Endothelial cell of umbilical vein (primary cell): ENCODE measurements around the gene WDFY3. TPM values are rescaled to one million over a fixed set of nuclear protein-coding genes. Genes with fewer than 3 reads are reported as not detected.

Experiments
- BruUV-seq: library from RNA; stranded (reverse); fragments of 400-500 nt; replicated peaks from 2 replicates; lab custom pipeline; 2021; lab: Mats Ljungman, UMichigan
- CTCF ChIA-PET: fragments of 300-600, 350-600 bp; sonication (Branson Sonifier 250); formaldehyde crosslinking; loops from one replicate; lab custom pipeline; 2021; ENCODE audit warnings: antibody characterized with exemption, inconsistent platforms; lab: Charles Lee
- POLR2A ChIA-PET: fragments of 300-600, 350-600 bp; sonication (Branson Sonifier 250); formaldehyde crosslinking; loops from one replicate; lab custom pipeline; 2021; ENCODE audit warnings: antibody characterized with exemption, inconsistent platforms; lab: Charles Lee
- DNase-seq: peaks from one replicate; pipeline ENCODE4 v3.0.0-alpha.2; 2011; ENCODE audit warnings: low read depth, low spot score
- FAIRE-seq: peaks from 2 replicates; lab custom pipeline; 2011; peaks lifted over from hg19 to GRCh38; lab: Jason Lieb, UNC
- H2AFZ ChIP-seq: 2 replicates; pipeline ENCODE4 v1.6.0; 2012; ENCODE audit warnings: low read depth, low read length, control low read depth, inconsistent platforms
- H3K27ac ChIP-seq: 2 replicates; pipeline ENCODE4 v1.5.1; 2011; ENCODE audit warnings: low read depth, mild to moderate bottlenecking, control low read depth, low read length, moderate library complexity; ENCODE audit not compliant: insufficient read depth
- H3K27me3 ChIP-seq, 2 experiments: 2 replicates each; pipeline versions ENCODE4 v1.6.0 to v1.6.1; 2011; ENCODE audit warnings: low read length in 2 of 2, mixed read lengths in 1 of 2; ENCODE audit not compliant: control insufficient read depth in 2 of 2, insufficient read depth in 2 of 2
- H3K36me3 ChIP-seq, 2 experiments: 2 replicates in 1 of 2; 3 replicates in 1 of 2; pipeline ENCODE4 v1.5.1; 2011; ENCODE audit warnings: low read length in 2 of 2, mild to moderate bottlenecking in 1 of 2, moderate library complexity in 1 of 2; ENCODE audit not compliant: control insufficient read depth in 2 of 2, insufficient read depth in 2 of 2; ENCODE audit errors: extremely low read depth in 1 of 2
- H3K4me1 ChIP-seq: 3 replicates; pipeline ENCODE4 v1.5.1; 2011; ENCODE audit warnings: mild to moderate bottlenecking, low read length; ENCODE audit not compliant: control insufficient read depth, insufficient read depth; ENCODE audit errors: extremely low read depth
- H3K4me2 ChIP-seq: 2 replicates; pipeline ENCODE4 v1.6.1; 2011; ENCODE audit warnings: low read length, control low read depth, mixed read lengths; ENCODE audit not compliant: insufficient read depth
- H3K4me3 ChIP-seq, 3 experiments: fragments of 200-600 bp in 1 of 3; sonication (generic), shearing (Covaris generic) in 1 of 3; replicated peaks in 1 of 3; 2 replicates each; pipeline ENCODE4 v1.5.1; 2011 to 2016; ENCODE audit warnings: control low read depth in 3 of 3, low read length in 3 of 3, mild to moderate bottlenecking in 2 of 3, inconsistent platforms in 1 of 3, low read depth in 1 of 3, moderate library complexity in 1 of 3; ENCODE audit not compliant: insufficient read depth in 1 of 3
- H3K79me2 ChIP-seq: 2 replicates; pipeline ENCODE4 v1.6.0; 2012; ENCODE audit warnings: low read length, inconsistent platforms; ENCODE audit not compliant: control insufficient read depth, insufficient read depth
- H3K9ac ChIP-seq: replicated peaks from 2 replicates; pipeline ENCODE3; 2011; ENCODE audit warnings: low read length, control low read depth; ENCODE audit not compliant: insufficient read depth; ENCODE audit errors: extremely low read depth
- H3K9me1 ChIP-seq: replicated peaks from 3 replicates; pipeline ENCODE4 v1.6.0; 2011; ENCODE audit warnings: mild to moderate bottlenecking, low read length; ENCODE audit not compliant: control insufficient read depth, insufficient read depth; ENCODE audit errors: extremely low read depth
- H3K9me3 ChIP-seq: replicated peaks from 2 replicates; pipeline ENCODE4 v1.5.1; 2012; ENCODE audit warnings: low read length, inconsistent platforms; ENCODE audit not compliant: control insufficient read depth, insufficient read depth
- H4K20me1 ChIP-seq: replicated peaks from 2 replicates; pipeline ENCODE3; 2011; ENCODE audit warnings: mild to moderate bottlenecking, low read length; ENCODE audit not compliant: control insufficient read depth, insufficient read depth; ENCODE audit errors: extremely low read depth
- EZH2 ChIP-seq: IDR thresholded peaks from 2 replicates; pipeline ENCODE4 v1.6.1; 2012; ENCODE audit warnings: borderline replicate concordance, low read depth, mild to moderate bottlenecking, moderate library complexity, low read length, inconsistent platforms; ENCODE audit not compliant: severe bottlenecking
- FOS ChIP-seq: IDR thresholded peaks from 2 replicates; pipeline ENCODE4 v1.6.1; 2011; ENCODE audit warnings: mild to moderate bottlenecking, low read length, moderate library complexity, borderline replicate concordance; ENCODE audit not compliant: insufficient read depth
- GATA2 ChIP-seq: IDR thresholded peaks from 2 replicates; pipeline ENCODE4 v1.7.0; 2011; ENCODE audit warnings: low read depth, mild to moderate bottlenecking, moderate library complexity, mixed read lengths, low read length; ENCODE audit not compliant: insufficient read length, insufficient read depth
- JUN ChIP-seq: IDR thresholded peaks from 2 replicates; pipeline ENCODE4 v1.6.1; 2011; ENCODE audit warnings: borderline replicate concordance, low read depth; ENCODE audit not compliant: insufficient read length, insufficient read depth
- MYC ChIP-seq: IDR thresholded peaks from one replicate; pipeline ENCODE4 v1.6.1; 2011; ENCODE audit warnings: mild to moderate bottlenecking, low read depth, low read length
- POLR2A ChIP-seq: IDR thresholded peaks from 2 replicates; pipeline ENCODE4 v1.6.1; 2012; ENCODE audit warnings: low read depth, mild to moderate bottlenecking, control low read depth, low read length
- POLR2AphosphoS5 ChIP-seq: IDR thresholded peaks from 2 replicates; pipeline ENCODE4 v1.6.1; 2012; ENCODE audit warnings: low read depth, mild to moderate bottlenecking, control low read depth, low read length, moderate library complexity; ENCODE audit not compliant: insufficient read depth
- dilution Hi-C: fragments of 300-500 bp; cut with MboI; formaldehyde crosslinking; loops from one replicate; pipeline ENCODE4 v1.15.0; 2019; ENCODE audit warnings: low sequenced_read_pairs; ENCODE audit not compliant: extremely low pct_ligation_motif_present
- intact Hi-C: fragments of 100-400 bp; cut with micrococcal nuclease; formaldehyde crosslinking; loops from one replicate; pipeline ENCODE4 v1.10.0; 2022
- polyA plus RNA-seq, 4 experiments: library from polyadenylated mRNA; depleted of rRNA in 3 of 4; stranded (reverse) in 3 of 4; unstranded in 1 of 4; fragments of >200 nt; gene quantifications; 2 replicates each; pipeline versions ENCODE4 v1.2.1 to v1.2.3, GENCODE V29; 2011 to 2012; ENCODE audit warnings: missing spikeins in 1 of 4
- total RNA-seq: library from RNA; stranded (reverse); gene quantifications from 2 replicates; pipeline ENCODE4 v1.2.3, GENCODE V29; 2021
- TF ChIP-seq, protein P1 (sequence below): IDR thresholded peaks from 2 replicates; pipeline ENCODE4 v1.6.1; 2011; ENCODE audit not compliant: insufficient read depth, insufficient read length
- TF ChIP-seq, protein P2 (sequence below), 2 donors: IDR thresholded peaks; 1 replicate in 1 of 2; 2 replicates in 1 of 2; pipeline ENCODE4 v1.5.1; 2011; ENCODE audit warnings: low read length in 2 of 2, mild to moderate bottlenecking in 2 of 2, moderate library complexity in 2 of 2, control low read depth in 1 of 2, inconsistent platforms in 1 of 2, low read depth in 1 of 2; ENCODE audit not compliant: insufficient read depth in 1 of 2; ENCODE audit errors: extremely low read depth in 1 of 2

WDFY3 gene
- total and polyA plus RNA-seq, 2 donors (not counting 3 experiments of a cell fraction or from before 2014, with no cell fraction given) = 37.0 to 113 TPM

DNA sequence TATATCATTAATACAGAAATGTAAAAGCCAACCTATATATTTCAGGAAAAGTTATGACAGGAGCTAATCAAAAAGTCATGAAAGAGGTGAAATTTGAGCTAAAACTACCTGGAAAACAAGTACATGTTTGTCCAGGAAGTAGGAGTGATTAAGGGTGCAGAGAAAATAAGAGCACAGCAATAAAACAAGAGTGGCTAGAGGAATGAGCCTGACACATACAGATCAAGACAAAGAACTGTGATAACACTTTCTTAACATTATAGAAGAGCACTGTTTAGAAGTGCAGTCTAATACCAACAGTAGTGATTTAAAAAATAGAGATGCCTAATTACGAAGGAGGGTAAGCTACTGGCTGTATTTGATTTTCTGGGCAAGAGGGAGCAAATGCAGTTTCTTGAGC is 125.1 kb downstream of the WDFY3 start:
- peaks cover 37% of the 10 kb centered on the region for H3K79me2 ChIP-seq
- intact Hi-C loops = no loop called here
- peak; percentile 22 for DNase-seq
- peaks cover 4% of the 10 kb centered on the region for H3K4me1 ChIP-seq
- no TSS peak for BruUV-seq
- dilution Hi-C loops = no loop called here
- H3K27ac ChIP-seq = no peak overlapping the region
- H3K9me3 ChIP-seq = no peaks in the 10 kb centered on the region
- CTCF ChIA-PET = interaction anchor here (0.6 kb wide), 2 partner anchors 12 to 91 kb away, joined by 3 read pairs; no protein-coding TSS in a partner anchor
- POLR2A ChIA-PET = no interaction called here
- no peak for TF ChIP-seq GATA2
- no peak for TF ChIP-seq EZH2
- no peak for TF ChIP-seq POLR2A
- no peak overlapping the region for H3K4me3 ChIP-seq
- no peaks in the 10 kb centered on the region for H4K20me1 ChIP-seq
- H3K27me3 ChIP-seq = no peaks in the 10 kb centered on the region
- FAIRE-seq = no peak
- H3K9ac ChIP-seq = no peak overlapping the region
- no peaks in the 10 kb centered on the region for H3K9me1 ChIP-seq
- peaks cover 0 to 8% of the 10 kb centered on the region in 2 experiments for H3K36me3 ChIP-seq
- H2AFZ ChIP-seq = no peak overlapping the region
- H3K4me2 ChIP-seq = no peak overlapping the region

DNA sequence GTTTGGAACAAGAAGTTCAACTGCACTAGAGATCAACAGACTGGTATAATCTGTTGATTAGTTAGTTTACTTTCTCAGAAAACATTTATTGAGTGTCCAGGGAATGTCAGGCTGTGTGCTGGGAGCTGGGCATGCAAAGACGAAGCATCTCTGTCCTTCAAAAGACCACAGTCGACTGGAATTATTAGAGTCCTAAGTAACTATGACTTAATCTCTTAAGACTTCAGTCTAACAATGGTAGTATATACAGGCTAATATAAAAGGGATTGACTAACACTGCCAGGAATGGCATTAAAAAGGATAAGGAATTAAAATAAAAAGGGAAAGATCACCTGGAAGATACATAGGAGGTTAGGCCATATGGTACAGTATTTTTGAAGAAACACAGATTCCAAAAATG is 128.7 kb downstream of the WDFY3 start:
- Histone ChIP-seq H3K4me1 (peaks cover 4% of the 10 kb centered on the region), H3K9ac (no peak overlapping the region), H3K9me1 (no peaks in the 10 kb centered on the region), H3K27me3 (no peaks in the 10 kb centered on the region), H3K4me3 (no peak overlapping the region), H3K9me3 (no peaks in the 10 kb centered on the region), H3K4me2 (no peak overlapping the region), H4K20me1 (no peaks in the 10 kb centered on the region), H3K79me2 (peaks cover 30% of the 10 kb centered on the region), H2AFZ (no peak overlapping the region), H3K27ac (no peak overlapping the region), H3K36me3 (peaks cover 0 to 15% of the 10 kb centered on the region in 2 experiments)
- TF ChIP-seq JUN = no peak
- TF ChIP-seq EZH2 = no peak
- TF ChIP-seq GATA2 = no peak
- TF ChIP-seq, protein P1, sequence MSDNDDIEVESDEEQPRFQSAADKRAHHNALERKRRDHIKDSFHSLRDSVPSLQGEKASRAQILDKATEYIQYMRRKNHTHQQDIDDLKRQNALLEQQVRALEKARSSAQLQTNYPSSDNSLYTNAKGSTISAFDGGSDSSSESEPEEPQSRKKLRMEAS = no peak
- no peak for TF ChIP-seq MYC
- TF ChIP-seq POLR2AphosphoS5 = no peak
- no peak for TF ChIP-seq POLR2A
- TF ChIP-seq FOS = no peak
- TF ChIP-seq, protein P2, sequence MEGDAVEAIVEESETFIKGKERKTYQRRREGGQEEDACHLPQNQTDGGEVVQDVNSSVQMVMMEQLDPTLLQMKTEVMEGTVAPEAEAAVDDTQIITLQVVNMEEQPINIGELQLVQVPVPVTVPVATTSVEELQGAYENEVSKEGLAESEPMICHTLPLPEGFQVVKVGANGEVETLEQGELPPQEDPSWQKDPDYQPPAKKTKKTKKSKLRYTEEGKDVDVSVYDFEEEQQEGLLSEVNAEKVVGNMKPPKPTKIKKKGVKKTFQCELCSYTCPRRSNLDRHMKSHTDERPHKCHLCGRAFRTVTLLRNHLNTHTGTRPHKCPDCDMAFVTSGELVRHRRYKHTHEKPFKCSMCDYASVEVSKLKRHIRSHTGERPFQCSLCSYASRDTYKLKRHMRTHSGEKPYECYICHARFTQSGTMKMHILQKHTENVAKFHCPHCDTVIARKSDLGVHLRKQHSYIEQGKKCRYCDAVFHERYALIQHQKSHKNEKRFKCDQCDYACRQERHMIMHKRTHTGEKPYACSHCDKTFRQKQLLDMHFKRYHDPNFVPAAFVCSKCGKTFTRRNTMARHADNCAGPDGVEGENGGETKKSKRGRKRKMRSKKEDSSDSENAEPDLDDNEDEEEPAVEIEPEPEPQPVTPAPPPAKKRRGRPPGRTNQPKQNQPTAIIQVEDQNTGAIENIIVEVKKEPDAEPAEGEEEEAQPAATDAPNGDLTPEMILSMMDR (IDR thresholded peaks at IDR 0.05; ENCODE audit: extremely low read depth in 1 of 2, insufficient read depth in 1 of 2, low read depth in 1 of 2, low read length in 2 of 2) = no peak
- FAIRE-seq (no peak), DNase-seq (no peak)
- ChIA-PET POLR2A (no interaction called here), CTCF (no interaction called here)
- intact Hi-C loops (no loop called here), dilution Hi-C loops (no loop called here)
- no TSS peak for BruUV-seq
